HG03045 (cell line): ENCODE results near the gene CCDC134.

Source experiments
- ATAC-seq: cut with Tn5 transposase; IDR thresholded peaks from one replicate; pipeline ENCODE4 v1.9.1; 2021; ENCODE audit warnings: mild to moderate bottlenecking, moderate library complexity; ENCODE audit not compliant: unreplicated experiment

The CCDC134 gene

DNA sequence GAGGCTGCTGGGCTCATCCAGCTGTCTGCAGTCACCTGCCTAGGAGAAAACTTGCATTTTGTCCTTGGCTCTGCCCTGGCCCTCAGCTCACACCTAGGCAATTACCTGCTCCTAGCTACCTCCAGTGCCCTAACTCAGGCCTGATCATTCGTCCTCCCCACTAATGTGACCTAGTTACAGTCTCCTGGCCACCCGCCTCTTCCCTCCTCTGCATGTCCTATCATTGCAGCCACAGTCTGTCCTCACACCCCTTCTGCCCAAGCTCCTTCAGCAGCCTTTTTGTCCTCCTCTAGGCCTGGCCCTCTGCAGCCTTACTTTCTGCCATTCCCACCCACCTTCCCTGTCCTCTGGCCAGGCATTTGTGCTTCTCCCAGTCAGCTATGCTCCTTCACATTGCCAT, 17.7 kb upstream of the CCDC134 start:
- no peak for ATAC-seq

DNA sequence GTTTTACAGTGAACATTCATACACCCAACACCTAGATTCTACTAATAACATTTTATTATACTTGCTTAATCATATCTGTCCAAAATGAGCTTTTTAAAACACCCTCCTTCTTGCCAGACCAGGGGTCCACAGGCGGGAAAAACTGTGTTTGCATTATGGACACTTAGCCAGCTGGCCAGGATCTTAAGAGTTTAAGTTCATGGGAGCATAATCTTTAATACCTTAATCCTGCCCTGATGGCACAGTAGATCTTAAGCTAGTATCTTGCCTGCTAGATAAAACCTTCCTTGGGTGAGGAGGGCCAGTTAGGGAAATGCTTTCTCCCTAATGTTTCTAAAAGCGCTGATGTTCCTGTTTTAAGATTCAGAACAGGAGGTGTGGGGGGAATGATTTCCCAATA, 13.1 kb upstream of the CCDC134 start:
- no peak for ATAC-seq

DNA sequence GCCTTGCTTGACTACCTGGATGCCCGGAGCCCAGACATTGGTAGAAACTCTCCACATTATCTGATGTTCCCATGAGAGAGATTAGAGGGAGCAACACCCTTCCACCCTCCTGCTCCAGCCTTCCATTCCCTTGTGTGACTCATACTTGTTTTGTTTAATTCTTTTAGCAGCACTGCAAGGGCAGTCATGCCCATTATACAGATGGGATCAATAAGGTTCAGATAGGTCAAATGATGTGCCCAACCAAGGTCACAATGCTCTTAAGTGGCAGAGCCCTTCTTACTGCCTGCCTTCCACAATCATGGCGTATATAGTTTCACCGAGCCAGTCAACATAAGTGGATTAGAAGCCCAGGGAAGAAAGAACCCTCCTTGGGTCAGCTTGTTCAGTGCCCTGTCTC, 6.6 kb upstream of the CCDC134 start:
- ATAC-seq = no peak

DNA sequence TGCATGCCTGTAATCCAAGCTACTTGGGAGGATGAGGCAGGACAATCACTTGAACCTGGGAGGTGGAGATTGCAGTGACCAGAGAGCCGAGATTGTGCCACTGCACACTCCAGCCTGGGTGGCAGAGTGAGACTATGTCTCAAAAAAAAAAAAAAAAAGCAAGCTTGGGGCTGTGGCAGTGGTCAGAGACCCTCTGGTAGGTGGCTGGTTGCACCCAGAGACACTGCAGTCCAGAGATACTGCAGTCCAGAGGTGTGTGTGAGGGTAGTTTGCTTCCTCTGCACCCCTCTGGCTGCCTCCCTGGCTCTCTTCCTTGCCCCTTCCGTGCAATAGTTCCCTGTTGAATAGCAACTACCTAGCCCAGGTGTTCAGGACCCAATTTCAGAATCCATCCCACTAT, 1.7 kb upstream of the CCDC134 start:
- no peak for ATAC-seq

DNA sequence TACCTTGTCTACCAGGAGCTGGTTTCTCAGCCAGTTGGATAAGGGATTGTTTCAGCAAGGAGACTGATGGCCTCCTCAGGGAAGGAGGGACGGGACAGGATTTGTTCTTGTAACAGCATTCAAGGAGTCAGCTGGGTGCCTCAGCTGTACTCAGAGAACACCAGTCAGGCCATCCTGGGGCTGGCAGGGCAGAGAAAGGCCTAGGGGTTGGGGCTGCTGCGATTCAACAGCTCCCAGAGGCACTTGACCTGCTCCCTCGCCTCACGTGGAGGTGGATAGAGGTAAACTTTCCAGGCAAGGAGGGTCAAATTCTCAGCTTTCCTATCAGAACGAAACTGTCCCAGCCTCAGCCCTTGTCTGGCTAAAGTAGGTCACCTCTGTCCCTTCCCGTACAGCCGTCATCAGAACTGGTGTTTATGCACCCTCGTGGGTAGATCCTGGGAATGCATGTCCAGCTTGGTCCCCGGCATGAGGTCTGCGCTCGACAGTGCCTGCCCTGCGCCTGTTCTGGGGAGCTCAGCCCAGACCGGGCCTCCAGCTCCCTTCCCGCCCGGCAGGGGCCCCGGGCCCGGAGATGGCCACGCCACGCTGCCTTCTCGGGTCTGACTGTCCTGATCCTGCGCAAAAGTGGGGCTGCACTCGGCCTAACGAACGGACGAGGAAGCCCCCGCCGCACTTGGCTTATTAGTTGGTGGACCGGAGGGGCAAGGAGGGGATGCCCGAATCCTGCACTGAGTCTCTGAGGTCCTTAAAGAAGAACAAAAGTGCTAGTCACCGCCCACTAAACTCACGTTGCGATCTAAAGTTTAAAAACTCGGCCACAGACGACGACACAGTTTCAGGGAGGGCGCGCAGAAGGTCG, 762 bp upstream of the CCDC134 start:
- ATAC-seq = peak; percentile 36

DNA sequence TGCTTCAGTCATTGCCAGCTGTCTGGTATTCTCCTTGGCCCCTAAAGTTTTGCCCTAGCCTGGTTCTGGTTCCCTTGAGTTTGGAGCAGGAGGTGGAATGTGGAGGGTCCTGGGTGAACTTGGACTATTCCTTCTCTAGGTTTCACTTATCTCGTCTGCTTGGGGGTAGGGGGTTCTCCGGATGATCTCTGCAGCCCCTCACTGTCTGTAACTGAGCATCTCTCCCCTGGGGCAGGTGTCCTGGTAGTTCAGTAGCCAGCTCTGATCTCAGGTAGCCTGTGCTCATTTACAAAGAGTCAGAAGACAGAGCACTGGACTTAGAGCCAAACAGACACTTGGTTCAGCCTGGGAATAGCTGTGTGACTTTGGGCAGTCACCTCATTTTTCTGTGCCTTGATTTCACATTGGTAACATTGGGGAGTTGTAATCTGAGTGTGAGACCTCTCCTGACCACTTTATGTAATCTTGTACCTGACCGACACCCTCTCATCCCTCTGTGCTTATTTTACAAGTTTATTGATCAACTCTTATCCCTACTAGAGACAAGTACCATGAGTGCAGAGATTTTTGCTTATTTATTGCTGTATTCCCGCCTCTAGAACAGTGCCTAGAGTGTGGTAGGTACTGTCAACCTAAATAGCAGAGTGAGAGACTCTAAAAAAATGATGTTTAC, 804 bp downstream of the CCDC134 start:
- no peak for ATAC-seq

DNA sequence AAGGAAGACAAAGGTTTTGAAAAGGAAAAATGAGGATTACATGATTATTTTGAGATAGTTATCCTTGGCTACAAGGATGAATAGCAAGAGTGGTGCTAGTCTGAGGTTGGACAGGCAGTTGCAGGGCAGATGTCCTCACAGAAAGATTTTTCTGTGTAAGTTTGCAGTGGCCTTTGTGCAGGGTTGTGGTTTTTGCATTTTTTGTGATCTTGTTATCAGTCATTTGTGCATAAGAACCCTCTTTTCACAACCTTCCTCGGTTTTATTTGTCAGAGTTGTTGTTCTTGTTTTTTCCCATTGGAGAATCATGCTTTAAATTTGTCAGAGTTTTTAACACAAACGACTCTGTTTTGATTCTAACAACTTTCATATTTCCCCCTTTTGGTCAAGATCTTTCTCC, 1.4 kb downstream of the CCDC134 start:
- ATAC-seq = no peak

DNA sequence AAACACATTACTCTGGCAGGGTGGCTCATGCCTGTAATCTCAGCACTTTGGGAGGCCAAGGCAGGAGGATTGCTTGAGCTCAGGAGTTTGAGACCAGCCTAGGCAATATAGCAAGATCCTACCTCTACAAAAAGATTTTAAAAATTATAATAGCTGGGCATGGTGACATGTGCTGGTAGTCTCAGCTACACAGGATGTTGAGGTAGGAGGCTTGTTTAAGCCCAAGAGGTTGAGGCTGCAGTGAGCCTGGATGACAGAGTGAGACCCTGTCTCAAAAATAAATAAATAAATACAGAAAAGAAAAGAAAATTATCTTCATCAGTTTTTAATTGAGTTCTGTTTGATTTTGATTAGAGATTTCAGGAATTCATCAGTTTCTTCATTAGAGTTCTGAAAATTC, 5.2 kb downstream of the CCDC134 start:
- ATAC-seq = no peak

DNA sequence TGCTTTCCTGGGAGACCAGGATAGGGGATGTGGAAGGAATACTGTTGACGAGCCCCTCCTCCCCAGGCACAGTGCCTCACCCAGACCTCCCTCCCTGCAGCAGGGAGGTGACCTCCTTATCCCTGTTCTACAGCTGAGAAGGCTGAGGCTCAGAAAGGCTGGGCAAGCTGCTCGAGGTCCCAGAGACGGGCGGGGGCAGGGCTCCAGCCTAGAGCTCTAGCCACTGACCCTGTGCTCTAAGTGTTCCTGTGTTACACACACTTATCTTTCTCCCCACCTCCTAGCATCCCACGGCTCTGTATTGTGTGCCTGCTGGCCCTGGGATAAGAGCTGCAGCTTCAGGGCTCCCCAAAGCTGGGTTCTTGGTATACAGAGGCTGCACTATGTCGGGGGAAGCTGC, 7.9 kb downstream of the CCDC134 start:
- no peak for ATAC-seq

DNA sequence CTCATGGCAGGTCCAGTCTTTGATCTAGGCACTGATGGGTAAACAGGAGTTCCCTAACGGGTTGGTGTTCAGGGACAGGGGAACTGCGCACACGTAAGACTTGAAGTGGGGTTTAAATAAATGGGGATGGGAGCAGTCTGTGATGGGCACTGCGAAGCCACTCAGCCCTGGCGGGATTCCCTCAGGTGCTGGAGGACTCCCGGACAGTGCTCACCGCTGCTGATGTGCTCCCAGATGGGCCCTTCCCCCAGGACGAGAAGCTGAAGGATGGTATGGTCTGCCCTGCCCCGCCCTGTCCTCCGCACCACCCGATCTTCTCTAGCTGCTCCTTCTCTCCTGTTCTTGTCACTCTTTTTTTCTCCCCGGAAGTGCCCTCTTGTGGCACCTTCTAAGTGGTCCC, 9.5 kb downstream of the CCDC134 start:
- no peak for ATAC-seq

DNA sequence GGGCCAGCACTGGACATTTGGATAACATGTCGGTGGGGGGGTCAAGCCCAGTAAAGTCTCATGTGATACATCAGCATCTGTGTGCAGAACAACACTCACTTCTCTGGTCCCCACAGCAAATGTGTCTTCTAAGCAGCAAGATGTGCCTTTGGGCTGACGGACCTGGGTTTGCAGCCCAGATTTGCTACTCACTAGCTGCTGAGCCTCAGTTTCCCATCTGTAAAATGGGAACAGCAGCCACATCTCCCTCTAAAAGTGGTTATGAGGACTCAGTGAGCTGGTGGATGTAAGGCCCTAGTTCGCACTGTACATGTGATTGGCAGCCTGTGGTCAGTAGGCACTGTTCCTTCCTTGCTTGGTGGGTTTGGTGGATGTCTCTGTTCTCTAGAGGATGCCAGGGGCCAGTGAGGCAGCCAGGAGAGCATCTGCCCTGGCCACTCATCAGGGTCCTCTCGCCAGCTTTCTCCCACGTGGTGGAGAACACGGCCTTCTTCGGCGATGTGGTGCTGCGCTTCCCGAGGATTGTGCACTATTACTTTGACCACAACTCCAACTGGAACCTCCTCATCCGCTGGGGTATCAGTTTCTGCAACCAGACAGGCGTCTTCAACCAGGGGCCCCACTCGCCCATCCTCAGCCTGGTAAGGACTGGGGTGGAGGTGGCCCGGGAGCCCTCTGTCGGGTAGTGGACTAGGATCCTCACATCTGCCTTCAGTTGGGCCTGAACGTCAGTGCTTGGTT, 12.5 kb downstream of the CCDC134 start:
- ATAC-seq = no peak

DNA sequence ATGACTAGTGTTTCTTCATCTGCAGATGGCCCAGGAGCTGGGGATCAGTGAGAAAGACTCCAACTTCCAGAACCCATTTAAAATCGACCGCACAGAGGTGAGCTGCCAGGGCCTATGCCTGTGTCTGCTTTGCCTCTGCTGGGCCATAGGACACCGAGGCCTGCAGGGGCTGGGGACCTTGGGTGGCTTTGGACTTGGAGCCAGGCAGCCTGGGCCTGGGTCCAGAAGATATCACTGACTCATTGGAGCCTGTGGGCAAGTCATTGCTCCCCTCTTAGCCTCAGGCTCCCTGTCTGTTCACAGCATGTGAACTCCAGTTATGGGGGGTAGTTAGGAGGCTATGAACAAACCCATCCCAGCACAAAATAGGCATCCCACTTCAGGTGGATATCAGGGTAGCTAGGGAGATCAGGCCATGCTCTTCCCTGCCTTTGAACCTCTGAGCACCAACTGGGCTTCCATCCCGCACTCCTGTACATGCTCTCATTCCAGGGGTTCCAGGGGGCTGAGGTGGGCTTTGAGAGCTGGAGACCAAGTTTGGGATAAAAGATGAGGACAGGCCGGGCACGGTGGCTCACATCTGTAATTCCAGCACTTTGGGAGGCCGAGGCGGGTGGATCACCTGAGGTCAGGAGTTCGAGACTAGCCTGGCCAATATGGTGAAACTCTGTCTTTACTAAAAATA, 13.4 kb downstream of the CCDC134 start:
- no peak for ATAC-seq

DNA sequence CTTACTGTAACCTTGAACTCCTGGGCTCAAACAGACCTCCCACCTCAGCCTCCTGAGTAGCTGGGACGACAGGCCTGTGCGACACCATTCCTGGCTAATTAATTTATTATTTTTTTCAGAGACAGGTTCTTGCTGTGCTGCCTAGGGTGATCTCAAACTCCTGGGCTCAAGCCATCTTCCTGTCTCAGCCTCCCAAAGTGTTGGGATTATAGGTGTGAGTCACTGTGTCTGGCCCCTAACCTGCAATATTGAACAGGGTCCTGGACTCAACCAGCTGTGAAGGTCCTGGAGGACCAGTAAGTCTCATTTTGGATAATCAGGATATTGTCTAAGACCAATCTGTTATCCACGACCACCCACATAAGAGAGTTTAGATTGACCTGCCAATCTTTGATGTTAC, 15.2 kb downstream of the CCDC134 start:
- ATAC-seq = no peak

DNA sequence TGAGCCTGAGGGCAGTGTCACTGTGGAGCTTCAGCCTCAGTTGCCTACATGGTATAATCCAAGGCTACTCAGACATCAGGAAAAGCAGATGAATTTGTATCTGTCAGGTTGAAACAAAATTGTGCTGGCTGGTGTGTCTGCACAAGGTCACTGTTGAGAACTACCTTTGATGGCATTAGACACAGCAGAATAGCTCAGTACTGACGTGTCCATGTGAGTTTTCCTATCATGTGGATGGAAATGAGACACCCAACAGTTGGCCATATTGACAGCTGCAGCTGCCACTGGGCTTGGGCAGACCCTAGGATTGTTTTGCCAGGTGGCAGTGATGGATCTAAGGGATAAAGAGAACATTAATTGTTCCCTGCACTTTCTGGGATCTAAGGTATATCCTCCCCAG, 15.8 kb downstream of the CCDC134 start:
- no peak for ATAC-seq

DNA sequence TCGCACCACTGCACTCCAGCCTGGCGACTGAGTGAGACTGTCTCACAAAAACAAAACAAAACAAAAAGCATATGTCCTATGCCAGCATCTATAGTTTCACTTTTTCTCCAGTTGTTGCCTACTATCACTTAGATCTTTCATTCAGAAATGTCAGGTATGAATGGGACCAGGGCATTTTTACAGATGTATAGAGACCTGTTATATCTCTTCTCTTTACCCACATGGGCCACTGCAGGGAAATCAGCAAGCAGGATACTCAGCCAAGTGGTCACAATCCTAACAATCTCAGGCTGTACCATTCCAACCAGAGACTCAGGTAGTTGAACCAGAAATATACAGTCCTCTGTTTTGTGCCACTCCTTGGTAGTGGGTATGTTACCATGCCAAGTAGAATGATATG, 16.4 kb downstream of the CCDC134 start:
- ATAC-seq = no peak

DNA sequence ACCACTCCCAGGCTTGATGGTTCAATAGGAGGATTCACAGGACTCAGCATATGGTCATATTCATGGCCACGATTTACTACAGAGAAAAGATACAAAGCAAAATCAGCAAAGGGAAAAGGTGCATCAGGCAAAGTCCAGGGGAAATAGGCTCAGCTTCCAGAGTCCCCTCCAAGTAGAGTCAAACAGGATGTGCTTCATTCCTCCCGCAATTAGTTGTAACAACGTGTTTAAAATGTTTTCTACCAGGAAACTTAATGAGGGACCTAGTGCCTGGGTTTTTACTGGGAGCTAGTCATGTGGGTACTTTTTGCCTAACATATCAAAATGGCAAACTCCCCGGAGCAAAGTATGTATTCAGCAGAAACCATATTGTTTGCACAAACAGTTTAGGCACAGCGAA, 17.5 kb downstream of the CCDC134 start:
- no peak for ATAC-seq

DNA sequence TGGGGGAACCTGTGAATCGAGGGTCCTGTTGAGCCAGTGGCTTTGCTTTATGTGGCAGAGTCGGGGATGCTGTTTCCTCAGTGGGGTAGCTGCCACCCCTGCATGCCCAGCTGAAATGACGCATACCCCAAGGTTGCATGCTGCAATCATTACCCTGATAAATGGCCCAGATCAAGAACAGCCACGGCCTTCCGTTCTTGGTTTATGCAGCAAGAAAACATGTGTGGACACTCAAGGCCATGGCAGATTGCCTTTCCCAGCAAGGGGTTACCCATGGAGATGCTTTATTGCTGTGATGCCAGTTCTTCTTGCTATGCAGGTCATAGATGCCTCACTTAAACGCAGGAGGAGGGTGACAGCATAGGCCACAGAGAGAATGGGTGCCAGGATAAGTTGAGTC, 18.1 kb downstream of the CCDC134 start:
- ATAC-seq = no peak

DNA sequence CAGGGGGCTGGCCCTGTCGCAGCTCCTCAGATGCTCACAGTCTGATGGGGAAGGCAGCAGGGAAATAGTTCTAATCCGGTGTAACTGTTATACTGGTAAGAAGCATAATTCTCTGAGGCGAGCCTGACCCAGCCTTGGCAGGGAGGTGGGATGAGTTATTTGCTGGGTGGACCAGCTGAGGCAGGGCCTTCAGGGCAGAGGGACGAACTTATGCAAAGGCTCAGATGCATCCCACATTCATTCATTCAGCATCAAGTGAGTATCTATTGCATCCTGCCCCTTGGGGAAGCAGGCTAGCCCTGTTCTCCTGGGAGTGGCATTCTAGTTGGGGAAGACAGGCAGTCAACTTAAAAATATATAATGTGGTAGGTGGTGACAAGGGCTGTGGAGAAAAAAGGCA, 18.8 kb downstream of the CCDC134 start:
- ATAC-seq = no peak

DNA sequence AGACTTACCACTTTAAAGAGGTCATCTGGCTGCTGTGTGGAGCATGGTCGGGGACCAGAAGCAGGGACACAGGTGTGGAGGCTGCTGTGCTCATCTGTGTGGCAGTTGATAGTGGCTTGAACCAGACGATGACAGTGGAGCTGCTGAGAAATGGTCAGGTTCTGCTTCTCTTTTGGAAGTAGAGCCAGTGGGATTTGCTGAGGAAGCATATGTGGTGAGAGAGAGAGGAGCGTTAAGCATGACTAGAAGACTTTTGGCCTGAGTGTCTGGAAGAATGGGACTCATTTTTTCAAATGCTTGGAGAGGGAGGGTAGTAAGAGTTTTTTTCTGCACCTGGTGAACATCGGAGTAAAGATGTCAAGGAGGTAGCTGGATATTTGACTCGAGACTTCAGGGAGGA, 20.0 kb downstream of the CCDC134 start:
- no peak for ATAC-seq

DNA sequence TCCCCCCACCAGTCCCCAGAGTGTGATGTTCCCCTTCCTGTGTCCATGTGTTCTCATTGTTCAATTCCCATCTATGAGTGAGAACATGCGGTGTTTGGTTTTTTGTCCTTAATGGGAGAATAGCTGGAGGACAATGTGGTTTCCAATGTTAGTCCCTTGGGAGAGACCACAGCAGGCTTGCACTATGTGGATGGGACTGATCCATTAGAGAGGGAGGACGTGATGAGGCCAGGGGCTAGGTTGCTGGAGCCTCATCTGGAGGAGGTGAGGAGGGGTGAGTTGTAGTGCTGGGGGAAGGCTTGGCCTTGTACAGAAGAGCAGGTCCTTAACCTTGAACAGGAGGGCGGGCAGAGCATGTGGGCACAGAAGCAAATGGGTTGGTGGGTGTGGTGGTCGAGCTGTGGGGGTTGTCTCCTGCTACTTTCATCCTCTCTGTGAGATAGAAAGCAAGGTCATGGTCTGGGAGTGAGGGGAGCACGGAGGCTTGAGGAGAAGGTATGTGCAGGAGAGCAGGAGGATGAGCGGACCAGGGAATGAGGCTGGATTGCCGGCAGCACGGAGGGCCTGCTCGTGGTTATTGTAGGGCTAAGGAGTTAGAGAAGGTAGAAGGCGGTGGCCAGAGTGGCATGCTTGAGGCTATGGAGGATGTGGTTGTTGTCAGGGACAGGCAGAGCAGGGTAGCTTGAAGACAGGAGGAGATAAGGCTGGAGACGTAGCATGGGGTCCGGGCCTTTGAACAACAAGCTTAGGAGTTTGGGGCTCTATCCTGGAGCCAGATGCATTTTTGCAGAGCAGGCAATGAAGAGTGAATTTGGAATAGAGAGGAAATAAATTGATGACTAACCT, 21.2 kb downstream of the CCDC134 start:
- ATAC-seq = no peak
